GM11168 (cell line): Measurements from ENCODE around the gene SRSF6.
"Not testable (repeated sequence)": the region's sequence is repeated elsewhere in the genome, so short reads cannot be mapped to it uniquely, and the experiment has no call there.

Source experiments
- in situ Hi-C: fragments of 300-500 bp; cut with MboI; formaldehyde crosslinking; loops from one replicate; pipeline ENCODE4 v1.12.0; 2022; ENCODE audit warnings: low sequenced_read_pairs; ENCODE audit not compliant: unreplicated experiment

The SRSF6 gene

GRCh38 chr20:43472671-43473380, 15.1 kb downstream of the SRSF6 start:
- in situ Hi-C loops, result no loop called here

DNA sequence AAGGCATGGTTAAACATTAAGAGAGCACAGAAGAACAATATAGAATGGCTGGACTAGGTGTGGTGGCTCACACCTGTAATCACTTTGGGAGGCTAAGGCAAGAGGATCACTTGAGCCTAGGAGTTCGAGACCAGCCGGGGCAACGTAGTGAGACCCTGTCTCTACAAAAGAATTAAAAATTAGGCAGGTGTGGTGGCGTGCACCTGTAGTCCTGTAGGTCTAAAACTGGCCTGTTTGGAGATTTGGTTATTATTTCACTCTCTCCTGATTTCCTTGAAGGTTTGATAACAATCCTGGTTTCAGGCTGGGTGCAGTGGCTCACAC, 15.6 kb downstream of the SRSF6 start:
- in situ Hi-C loops, result no loop called here

DNA sequence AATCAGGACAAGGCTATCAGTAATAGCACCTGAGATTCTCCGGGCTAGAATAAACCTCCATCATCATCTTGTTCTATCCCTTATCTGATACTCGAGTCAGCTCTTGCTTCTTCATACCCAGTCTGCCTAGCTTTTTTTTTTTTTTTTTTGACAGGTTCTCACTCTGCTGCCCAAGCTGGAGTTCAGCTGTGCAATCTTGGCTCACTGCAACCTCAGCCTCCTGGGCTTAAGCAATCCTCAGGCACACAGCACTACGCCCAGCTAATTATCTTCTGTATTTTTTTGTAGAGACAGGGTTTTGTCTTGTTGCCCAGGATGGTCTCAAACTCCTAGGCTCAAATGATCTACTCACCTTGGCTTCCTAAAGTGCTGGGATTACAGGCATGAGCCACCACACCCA, 19.5 kb downstream of the SRSF6 start:
- in situ Hi-C loops, result no loop called here

- in situ Hi-C loops, result no loop called here
These were observed 19.9 kb downstream of the SRSF6 start for GRCh38 chr20:43477619-43478018.

- in situ Hi-C loops, result no loop called here
These were observed 32.3 kb downstream of the SRSF6 start for GRCh38 chr20:43490038-43490437.

DNA sequence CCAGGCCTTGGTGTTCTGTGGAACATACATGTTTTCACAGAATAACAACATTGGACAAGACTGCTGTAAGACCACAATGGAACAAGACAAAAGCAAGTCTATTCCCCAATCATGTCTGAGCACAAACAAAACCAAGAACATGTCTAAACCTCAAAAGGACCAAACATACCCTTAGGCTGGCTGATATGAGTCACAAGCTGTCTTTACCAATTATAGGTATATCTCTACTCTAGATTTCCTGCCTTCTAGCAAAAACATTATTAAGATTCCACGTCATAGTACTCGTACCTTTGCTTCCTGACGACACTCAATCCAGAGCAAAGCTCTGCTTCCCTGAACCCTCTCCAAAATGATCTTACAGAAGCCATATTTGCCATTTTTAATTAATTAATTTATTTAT, 34.4 kb downstream of the SRSF6 start:
- in situ Hi-C loops, result no loop called here

- in situ Hi-C loops, result no loop called here
These were observed 37.7 kb downstream of the SRSF6 start for GRCh38 chr20:43495388-43495787.

GRCh38 chr20:43502021-43502420, 44.3 kb downstream of the SRSF6 start:
- in situ Hi-C loops, result not testable (repeated sequence)

DNA sequence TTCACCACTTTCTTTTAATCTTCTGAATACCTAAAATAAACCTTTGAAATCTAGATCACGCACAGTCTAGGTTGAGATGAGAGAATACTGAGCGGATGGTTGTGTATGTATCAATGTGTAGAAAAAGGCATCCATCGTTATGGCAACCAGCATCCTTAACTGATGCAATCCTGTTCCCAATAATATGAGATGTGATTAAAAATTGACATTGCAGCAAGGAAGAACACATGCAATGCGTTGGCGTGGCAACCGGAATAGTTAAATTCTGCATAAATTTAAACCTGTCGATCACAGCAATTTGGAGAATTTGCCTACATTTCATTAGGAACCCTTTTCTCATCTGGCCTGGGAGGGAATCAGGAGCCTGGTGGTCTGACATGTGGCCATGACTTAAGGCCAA, 48.5 kb downstream of the SRSF6 start:
- in situ Hi-C loops, result no loop called here

DNA sequence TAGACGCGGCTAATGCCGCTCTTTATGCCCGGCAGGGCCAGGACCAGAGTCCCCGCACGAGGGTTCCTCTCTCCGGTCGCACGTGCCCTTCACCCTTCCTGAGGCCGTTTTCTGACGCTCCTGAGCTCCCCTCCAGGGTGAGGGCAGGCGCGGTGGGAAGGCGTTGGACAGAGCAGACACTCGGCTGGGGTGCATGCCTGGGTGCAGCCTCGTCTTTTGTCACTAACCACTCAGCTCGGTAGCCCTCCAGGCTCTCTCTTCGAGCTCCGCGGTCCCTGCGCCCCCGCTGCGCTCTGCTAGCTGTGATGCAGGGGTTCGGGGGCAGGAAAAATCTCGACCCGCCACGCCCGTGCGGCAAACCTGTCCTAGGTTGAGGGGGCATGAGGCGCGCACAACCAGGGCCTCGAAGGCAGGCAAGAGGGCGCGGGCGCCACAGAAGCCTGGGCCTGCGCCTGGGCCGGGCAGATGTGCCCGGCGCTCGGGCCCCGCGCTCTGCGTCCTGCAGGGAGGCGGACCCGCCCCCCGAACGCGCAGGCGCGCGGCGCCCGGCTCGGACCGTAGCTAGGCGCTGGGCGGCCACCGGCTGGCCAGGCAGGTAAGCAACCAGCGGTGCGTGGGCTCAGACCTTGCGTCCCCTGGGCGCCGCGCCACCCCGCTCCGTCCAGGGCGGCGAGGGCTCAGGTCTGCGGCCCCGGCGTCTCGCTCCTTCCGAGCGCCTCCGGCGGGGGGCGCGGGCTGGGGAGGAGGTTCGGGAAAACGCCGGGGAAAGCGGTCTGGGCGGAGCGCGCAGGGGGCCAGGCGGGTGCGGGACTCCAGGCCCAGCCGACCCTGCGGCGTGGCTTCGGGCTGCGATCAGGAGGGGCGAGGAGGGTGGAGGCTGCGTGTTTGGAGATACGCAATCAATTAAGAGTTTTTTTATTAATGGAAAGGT, 49.7 kb downstream of the SRSF6 start, which contains the start of gene L3MBTL1:
TSS of gene L3MBTL1 (plus strand) at position 548 of the 931 bp plus-strand sequence. CDS start 5,807 bp downstream, outside the sequence.
- in situ Hi-C loops, result no loop called here

DNA sequence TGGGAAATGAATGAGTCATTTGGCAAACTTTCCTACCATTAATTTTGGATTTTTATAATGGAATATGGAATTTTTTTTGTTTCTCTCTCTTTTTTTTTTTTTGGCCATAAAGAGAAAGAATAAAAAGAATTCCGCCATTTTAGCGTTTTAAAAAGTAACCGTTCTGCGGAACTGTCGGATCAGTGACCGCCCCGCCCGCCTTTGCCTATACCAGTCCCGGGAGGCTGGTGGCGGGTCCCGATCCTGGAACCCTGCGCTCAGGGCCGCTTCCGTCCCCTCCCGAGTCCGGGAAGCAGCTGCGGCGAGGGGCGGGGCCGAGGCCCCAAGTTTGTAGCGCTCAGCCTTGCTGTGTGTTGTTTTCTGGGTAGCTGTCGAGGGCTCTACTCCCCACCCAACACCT, 50.4 kb downstream of the SRSF6 start:
- in situ Hi-C loops, result no loop called here

DNA sequence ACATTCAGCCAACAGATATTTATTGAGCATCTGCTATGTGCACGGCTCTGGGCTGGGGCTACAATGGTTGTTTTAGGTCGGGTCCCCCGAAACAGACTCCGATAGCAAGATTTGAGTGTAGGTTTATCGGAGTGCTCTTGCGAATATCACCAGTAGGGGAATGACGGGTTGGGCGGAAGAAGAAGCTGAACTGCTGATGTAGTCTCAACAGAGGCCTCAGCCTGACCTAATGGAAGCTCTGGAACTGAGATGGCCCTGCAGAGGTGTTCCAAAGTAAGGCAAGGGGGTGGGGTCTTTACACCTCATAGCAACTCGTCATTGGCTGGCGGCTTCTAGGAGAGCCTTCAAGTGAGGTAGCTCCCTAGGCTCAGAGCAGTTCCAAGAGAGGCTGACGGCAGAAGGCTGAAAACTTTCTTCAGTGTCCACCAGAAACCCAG, 50.9 kb downstream of the SRSF6 start:
- in situ Hi-C loops, result no loop called here

DNA sequence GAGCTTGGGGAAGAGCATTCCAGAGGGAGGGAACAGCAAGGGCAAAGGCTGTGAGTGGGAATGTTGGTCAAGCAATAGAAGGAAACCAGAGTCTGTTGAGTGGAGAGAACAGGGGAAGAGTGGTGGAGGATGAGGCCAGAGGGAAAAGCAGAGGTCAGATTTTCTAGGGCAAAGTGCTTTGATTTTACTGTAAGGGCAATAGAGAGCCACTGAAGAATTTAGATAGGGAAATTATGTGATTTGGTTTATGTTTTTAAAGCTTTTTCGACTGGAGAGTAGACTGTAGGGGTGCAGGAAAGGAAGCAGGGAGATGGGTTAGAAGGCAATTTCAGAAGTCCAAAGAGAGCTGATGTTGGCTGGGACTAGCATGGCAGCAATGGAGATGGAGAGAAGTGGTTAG, 54.2 kb downstream of the SRSF6 start:
- in situ Hi-C loops, result no loop called here

GRCh38 chr20:43513372-43513930, 55.8 kb downstream of the SRSF6 start:
- in situ Hi-C loops, result no loop called here
